Testis (tissue), 3 donors: ENCODE measurements around the gene GMEB2. TPM values are rescaled to one million over a fixed set of nuclear protein-coding genes. Genes with fewer than 3 reads are reported as not detected.
"Not testable (repeated sequence)": the region's sequence is repeated elsewhere in the genome, so short reads cannot be mapped to it uniquely, and the experiment has no call there.

Source experiments
- DNase-seq: peaks from one replicate; pipeline ENCODE4 v3.0.0-alpha.2; 2019
- H3K27ac ChIP-seq, 2 donors: fragments of 200-600 bp; sonication (generic); one replicate each; pipeline ENCODE4 v1.5.1; 2019
- H3K27me3 ChIP-seq: fragments of 200-600 bp; sonication (generic); one replicate; pipeline ENCODE4 v1.5.1; 2019
- H3K36me3 ChIP-seq: fragments of 200-600 bp; sonication (generic); one replicate; pipeline ENCODE4 v1.5.1; 2017; ENCODE audit warnings: low read depth; ENCODE audit errors: missing control alignments
- H3K4me1 ChIP-seq: fragments of 200-600 bp; sonication (generic); one replicate; pipeline ENCODE4 v1.5.1; 2019
- H3K4me3 ChIP-seq, 2 donors: fragments of 200-600 bp; sonication (generic); one replicate each; pipeline ENCODE4 v1.5.1; 2017 to 2019
- H3K9me3 ChIP-seq: fragments of 200-600 bp; sonication (generic); one replicate; pipeline ENCODE4 v1.5.1; 2017
- POLR2A ChIP-seq: fragments of 450-650 bp; IDR thresholded peaks from one replicate; pipeline ENCODE4 v1.6.1; 2017; ENCODE audit warnings: antibody characterized with exemption, mild to moderate bottlenecking, moderate library complexity
- WGBS, 2 donors: methylation state at CpG; one replicate each; pipeline ENCODE4 v1.1.5; 2018; 5-methylcytosine and 5-hydroxymethylcytosine counted together
- intact Hi-C: fragments of 100-400 bp; cut with DNase I; formaldehyde crosslinking; loops from one replicate; pipeline ENCODE4 v1.15.1; 2023; ENCODE audit warnings: low total_unique reads
- polyA plus RNA-seq: library from polyadenylated mRNA; stranded (reverse); fragments of 350-450 nt; fragmentation: Illumina TruSeq; extraction: RNeasy Lipid Tissue Mini Kit (QIAGEN cat#74804); gene quantifications from one replicate; pipeline ENCODE4 v1.2.3, GENCODE V29; 2014; ENCODE audit warnings: low read depth, low replicate concordance; ENCODE audit not compliant: insufficient read depth
- total RNA-seq, 2 donors: library from RNA; depleted of rRNA; stranded (reverse); fragments of >200 nt; gene quantifications; one replicate each; pipeline ENCODE4 v1.2.3, GENCODE V29; 2016
- TF ChIP-seq, protein P1 (sequence below), 3 experiments: fragments of 450-650 bp in 2 of 3; fragments of 200-600 bp in 1 of 3; sonication (generic) in 1 of 3; IDR thresholded peaks; one replicate each; pipeline ENCODE4 v1.5.1; 2016 to 2019; ENCODE audit warnings: antibody characterized with exemption in 3 of 3, mild to moderate bottlenecking in 2 of 3, moderate library complexity in 1 of 3

The GMEB2 gene
- total and polyA plus RNA-seq, 3 donors from 2014 or later, result 20.3 to 33.1 (median 31.0) TPM

DNA sequence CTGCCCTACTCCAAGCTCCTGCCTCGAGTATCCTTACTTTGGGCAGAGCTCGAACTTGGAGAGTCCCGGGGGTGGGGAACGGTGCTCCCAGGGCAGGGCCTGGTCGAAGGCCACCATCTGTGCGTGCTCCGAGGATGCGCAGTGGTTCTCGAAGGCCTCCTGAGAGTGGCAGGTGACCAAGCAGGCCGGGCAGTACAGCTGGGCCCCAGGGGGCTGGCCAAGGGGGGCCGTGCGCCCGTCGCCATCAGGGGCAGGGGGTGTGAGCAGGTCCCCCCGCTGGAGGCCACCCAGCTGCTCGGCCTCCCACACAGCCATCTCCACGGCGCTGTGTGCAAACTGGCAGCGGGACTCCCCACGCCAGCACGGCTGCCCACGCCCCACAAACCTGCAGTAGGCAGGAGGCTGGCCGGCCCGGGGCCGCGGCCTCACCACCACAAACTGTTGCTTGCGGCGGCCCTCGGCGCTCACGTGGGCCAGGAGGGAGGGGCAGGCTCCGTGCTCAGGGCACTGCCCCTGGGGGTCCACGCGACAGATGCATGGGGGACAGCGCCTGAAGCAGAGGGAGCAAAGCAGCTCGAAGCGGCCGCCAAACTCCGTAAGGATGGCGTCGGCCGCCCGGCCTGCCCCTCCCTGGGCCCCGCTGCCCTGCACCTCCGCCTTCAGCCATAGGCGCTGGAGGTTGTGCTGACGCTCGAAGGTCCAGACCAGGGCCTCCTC lies 54.7 kb downstream of the GMEB2 start:
- H3K27ac ChIP-seq, result no peak overlapping the region
- H3K9me3 ChIP-seq, result no peaks in the 10 kb centered on the region
- no peak overlapping the region for H3K4me3 ChIP-seq
- H3K27me3 ChIP-seq, result no peaks in the 10 kb centered on the region
- TF ChIP-seq, protein P1, sequence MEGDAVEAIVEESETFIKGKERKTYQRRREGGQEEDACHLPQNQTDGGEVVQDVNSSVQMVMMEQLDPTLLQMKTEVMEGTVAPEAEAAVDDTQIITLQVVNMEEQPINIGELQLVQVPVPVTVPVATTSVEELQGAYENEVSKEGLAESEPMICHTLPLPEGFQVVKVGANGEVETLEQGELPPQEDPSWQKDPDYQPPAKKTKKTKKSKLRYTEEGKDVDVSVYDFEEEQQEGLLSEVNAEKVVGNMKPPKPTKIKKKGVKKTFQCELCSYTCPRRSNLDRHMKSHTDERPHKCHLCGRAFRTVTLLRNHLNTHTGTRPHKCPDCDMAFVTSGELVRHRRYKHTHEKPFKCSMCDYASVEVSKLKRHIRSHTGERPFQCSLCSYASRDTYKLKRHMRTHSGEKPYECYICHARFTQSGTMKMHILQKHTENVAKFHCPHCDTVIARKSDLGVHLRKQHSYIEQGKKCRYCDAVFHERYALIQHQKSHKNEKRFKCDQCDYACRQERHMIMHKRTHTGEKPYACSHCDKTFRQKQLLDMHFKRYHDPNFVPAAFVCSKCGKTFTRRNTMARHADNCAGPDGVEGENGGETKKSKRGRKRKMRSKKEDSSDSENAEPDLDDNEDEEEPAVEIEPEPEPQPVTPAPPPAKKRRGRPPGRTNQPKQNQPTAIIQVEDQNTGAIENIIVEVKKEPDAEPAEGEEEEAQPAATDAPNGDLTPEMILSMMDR (IDR thresholded peaks at IDR 0.05), result no peak
- TF ChIP-seq POLR2A, result no peak
- 93 to 94% methylated on average over 18 to 48 of the region's 48 CpGs for WGBS, 2 donors
- intact Hi-C loops, result no loop called here
- peaks cover 6% of the 10 kb centered on the region for H3K4me1 ChIP-seq
- no peak for DNase-seq
- H3K36me3 ChIP-seq, result no peaks in the 10 kb centered on the region

DNA sequence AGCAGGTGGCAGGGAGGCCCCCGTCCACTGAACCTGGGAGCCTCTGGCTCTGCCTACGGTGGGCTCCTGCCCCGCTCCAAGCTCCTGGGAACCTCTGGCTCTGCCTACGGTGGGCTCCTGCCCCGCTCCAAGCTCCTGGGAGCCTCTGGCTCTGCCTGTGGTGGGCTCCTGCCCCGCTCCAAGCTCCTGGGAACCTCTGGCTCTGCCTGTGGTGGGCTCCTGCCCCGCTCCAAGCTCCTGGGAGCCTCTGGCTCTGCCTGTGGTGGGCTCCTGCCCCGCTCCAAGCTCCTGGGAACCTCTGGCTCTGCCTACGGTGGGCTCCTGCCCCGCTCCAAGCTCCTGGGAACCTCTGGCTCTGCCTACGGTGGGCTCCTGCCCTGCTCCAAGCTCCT lies 55.8 kb downstream of the GMEB2 start:
- H3K27me3 ChIP-seq, H3K4me1 ChIP-seq, H3K27ac ChIP-seq, intact Hi-C loops, DNase-seq, H3K36me3 ChIP-seq, H3K9me3 ChIP-seq, H3K4me3 ChIP-seq: not testable (repeated sequence)
- whole genome bisulfite sequencing, 2 donors, result 61 to 74% methylated on average over 2 to 11 of the region's 11 CpGs

DNA sequence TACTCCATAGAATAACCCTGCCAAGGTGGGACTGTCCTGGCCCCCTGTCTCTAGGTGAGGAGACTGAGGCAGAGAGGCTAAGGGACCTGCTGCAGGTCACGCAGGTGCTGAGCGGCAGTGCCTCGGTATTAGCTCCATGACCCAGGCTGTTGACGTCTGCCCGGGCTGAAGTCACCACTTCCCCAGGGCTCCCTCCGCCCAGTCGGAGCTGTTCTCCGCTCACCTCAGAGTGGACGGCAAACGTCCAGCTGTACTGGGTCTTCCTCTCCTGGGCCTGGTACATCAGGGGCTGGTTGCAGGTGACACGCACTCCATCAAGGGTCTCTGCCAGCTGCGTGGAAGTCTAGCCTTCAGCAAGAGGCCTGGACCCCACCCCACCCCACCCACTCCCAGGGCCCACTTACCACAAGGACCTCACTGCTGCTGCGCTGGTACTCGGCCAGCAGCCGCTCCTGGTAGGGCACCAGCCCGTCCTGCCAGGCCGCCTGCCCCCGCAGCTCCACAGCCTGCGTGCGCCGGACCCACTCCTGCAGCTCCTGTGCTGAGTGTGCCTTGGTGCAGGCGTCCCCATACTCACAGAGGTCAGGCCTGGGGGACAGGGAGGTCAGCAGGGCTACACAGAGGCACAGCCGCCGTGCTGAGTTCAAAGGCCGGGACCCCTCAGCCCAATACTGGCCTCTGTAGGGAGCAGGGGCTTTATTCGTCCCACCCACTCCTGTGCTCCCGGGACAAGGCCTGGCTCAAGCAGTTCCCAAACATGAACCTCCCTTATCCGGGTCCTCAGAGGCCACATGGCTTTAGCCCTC lies 56.4 kb downstream of the GMEB2 start:
- no peak for DNase-seq
- no peak overlapping the region for H3K4me3 ChIP-seq
- TF ChIP-seq POLR2A, result no peak
- TF ChIP-seq, protein P1 (IDR thresholded peaks at IDR 0.05), result no peak
- H3K4me1 ChIP-seq, result peaks cover 6% of the 10 kb centered on the region
- H3K27me3 ChIP-seq, result no peaks in the 10 kb centered on the region
- H3K27ac ChIP-seq, result no peak overlapping the region
- H3K36me3 ChIP-seq, result no peaks in the 10 kb centered on the region
- H3K9me3 ChIP-seq, result no peaks in the 10 kb centered on the region
- 87 to 90% methylated on average over 3 to 28 of the region's 28 CpGs for WGBS, 2 donors
- intact Hi-C loops, result no loop called here

DNA sequence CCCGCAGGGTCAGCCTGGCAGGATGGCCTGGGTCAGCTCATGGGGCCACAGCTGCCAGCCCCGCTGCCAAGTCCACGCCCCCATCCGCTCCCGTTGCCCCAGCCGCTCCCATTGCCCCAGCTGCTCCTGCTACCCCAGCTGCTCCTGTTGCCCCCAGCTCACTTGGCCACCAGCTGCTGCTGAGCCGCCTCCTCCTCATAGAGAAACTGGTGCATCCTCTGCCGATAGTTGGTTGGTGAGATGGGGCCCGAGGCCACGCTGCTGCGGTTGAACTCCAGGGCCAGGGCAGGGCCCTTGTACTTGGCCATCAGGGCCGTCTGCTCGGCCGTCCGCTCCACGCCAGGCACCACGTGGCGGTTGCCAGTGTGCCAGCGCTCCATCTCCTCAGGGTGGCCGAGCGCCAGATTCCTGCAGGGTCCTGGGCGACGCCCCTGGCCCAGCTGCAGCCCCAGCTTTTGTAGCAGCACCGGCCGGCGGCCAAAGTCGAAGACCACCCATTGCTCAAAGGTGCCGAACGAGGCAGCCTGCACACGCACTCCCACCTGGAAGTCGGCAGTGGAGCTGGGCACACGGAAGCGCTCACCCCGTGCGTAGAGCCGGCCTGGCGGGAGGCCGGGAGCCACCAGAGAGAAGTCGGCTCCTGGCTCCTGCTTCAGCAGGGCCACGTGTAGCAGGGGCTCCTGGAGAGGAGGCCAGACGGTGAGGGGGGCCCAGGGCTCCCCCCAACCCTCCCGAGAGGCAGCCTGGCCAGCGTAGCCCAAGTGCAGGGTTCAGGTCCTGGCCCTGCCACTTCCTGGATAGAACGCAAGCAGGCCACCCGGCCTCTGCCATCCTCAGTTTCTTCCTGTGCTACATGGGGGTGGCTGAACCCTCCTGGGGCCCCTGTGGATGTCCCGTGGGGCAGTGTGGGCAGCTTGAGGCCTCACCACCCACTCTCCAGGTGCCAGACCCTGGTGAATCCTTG lies 57.6 kb downstream of the GMEB2 start:
- H3K4me3 ChIP-seq, result no peak overlapping the region
- H3K4me1 ChIP-seq, result peaks cover 6% of the 10 kb centered on the region
- H3K27me3 ChIP-seq, result no peaks in the 10 kb centered on the region
- H3K36me3 ChIP-seq, result no peaks in the 10 kb centered on the region
- H3K9me3 ChIP-seq, result no peaks in the 10 kb centered on the region
- DNase-seq, result no peak
- 90 to 91% methylated on average over 33 to 46 of the region's 46 CpGs for WGBS, 2 donors
- H3K27ac ChIP-seq, result no peak overlapping the region
- intact Hi-C loops, result no loop called here
- TF ChIP-seq, protein P1 (IDR thresholded peaks at IDR 0.05), result no peak
- no peak for TF ChIP-seq POLR2A
